GM10266 (cell line): ENCODE results near the gene EBF4.
"Not testable (repeated sequence)": the region's sequence is repeated elsewhere in the genome, so short reads cannot be mapped to it uniquely, and the experiment has no call there.

ENCODE experiments used
- DNase-seq: peaks from one replicate; pipeline ENCODE4 v3.0.0; 2012; ENCODE audit errors: extremely low spot score
- TF ChIP-seq, protein P1 (sequence below): IDR thresholded peaks from 2 replicates; pipeline ENCODE4 v1.5.1; 2012; ENCODE audit warnings: mild to moderate bottlenecking, low read depth; ENCODE audit not compliant: control insufficient read depth, insufficient read depth; ENCODE audit errors: missing control alignments

Gene EBF4

DNA sequence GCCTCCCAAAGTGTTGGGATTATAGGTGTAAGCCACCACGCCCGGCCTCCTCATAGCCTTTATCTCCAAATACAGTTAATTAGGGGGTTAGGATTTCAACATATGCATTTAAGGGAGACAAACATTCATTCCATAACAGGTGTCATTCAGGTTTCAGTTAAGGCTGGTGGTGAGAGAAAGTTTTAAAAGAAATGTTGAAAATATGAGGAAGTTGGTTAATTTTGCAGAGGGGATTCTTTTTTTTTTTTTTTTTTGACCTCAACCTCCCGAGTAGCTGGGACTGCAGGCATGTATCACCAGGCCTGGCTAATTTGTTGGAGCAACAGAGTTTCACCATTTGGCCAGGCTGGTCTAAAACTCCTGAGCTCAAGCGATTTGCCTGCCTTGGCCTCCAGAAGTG lies 12.5 kb upstream of the EBF4 start:
- DNase-seq = no peak
- TF ChIP-seq, protein P1, sequence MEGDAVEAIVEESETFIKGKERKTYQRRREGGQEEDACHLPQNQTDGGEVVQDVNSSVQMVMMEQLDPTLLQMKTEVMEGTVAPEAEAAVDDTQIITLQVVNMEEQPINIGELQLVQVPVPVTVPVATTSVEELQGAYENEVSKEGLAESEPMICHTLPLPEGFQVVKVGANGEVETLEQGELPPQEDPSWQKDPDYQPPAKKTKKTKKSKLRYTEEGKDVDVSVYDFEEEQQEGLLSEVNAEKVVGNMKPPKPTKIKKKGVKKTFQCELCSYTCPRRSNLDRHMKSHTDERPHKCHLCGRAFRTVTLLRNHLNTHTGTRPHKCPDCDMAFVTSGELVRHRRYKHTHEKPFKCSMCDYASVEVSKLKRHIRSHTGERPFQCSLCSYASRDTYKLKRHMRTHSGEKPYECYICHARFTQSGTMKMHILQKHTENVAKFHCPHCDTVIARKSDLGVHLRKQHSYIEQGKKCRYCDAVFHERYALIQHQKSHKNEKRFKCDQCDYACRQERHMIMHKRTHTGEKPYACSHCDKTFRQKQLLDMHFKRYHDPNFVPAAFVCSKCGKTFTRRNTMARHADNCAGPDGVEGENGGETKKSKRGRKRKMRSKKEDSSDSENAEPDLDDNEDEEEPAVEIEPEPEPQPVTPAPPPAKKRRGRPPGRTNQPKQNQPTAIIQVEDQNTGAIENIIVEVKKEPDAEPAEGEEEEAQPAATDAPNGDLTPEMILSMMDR = no peak

DNA sequence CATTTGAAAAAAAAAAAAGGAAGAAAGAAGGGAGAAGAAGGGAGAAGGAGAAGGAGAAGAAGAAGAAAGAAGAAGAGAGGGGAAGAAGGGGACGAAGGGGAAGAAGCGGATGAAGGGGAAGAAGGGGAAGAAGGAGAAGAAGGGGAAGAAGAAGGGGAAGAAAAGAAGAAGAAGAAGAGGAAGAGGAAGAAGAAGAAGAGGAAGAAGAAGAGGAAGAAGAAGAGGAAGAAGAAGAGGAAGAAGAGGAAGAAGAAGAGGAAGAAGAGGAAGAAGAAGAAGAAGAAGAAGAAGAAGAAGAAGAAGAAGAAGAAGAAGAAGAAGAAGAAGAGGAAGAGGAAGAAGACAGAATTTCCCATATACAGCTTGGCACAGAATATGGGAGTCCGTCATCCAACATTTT lies 10.5 kb upstream of the EBF4 start:
- DNase-seq = not testable (repeated sequence)

DNA sequence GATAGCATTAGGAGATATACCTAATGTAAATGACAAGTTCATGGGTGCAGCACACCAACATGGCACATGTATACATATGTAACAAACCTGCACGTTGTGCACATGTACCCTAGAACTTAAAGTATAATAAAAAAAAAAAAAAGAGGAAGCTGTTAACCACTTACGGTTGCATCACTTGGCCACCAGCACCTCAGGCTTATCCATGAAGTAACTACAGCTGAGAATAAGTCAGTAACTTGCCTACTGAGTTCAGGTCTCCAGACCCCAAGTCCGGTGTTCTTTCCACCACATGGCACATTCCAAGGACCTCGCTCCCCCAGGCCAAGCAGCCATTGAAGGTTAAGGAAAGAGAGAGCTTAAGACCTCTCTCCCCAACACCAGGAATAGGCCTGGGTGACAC lies 7.8 kb upstream of the EBF4 start:
- DNase-seq = not testable (repeated sequence)

DNA sequence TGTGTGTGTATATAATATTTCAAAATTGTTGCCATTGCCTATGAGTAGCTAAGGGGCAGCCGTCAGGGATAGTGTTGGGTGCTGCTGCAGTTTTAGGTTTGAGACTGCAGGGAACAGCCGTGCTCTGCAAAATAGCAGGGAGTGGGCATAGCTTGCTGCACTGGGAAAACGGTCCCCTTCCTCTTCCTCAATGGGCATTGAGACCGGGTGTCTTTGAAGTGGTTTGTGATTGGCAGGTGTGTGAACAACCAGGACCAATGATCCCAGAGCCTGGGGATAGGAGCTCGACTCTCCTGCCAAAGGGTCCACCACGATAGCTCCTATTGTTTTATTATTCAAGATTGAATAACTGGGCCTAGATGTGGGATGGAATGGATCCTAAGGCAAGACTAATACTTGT lies 5.1 kb upstream of the EBF4 start:
- TF ChIP-seq, protein P1 = no peak
- no peak for DNase-seq

DNA sequence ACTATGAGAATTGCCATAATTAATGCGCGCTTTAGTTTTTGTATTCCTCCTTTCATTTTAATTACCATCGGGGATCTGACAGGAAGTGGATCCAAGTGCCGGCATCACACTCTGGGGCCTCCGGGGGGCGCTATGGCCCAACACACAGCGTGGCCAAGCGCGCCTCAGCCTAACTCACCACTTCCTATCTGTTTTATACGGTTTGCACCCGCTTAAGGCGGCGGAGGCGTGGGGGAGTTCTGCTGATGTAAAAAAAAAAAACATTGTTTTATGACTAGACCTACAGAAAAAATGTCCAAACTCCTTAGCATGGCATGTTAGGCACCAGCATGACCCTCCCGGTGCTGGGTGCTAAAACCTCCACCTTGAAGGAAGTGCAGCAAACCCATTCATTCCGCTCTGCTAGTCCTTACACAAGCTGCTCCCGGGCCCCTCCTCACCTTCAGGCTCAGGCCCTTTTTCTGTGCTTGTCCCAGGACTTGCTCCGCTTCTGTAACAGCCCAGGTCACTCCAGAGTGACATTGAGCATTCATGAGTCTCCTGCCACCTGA lies 4.5 kb upstream of the EBF4 start:
- TF ChIP-seq, protein P1 = peak; percentile 61
- DNase-seq = peak; percentile 83

DNA sequence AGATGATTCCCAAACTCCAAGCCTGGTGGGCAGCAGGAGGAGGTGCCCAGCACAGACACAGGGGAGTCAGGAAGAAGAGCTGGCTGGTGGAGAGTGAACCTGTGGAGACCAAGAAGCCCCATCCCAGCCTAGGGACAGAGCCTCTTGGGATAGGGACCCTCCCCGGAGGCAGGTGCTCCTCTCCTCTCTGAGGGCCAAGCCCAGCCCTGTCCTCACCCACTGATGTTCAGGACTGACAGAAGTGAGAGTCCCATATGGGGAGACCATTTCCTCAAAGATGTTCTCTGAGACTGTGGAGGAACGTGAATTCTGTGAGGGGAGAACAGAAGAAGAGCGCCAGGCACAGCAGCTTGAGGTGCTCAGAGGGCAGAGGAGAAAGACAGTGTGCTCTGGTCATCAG lies 2.4 kb upstream of the EBF4 start:
- no peak for DNase-seq
- TF ChIP-seq, protein P1 = no peak

DNA sequence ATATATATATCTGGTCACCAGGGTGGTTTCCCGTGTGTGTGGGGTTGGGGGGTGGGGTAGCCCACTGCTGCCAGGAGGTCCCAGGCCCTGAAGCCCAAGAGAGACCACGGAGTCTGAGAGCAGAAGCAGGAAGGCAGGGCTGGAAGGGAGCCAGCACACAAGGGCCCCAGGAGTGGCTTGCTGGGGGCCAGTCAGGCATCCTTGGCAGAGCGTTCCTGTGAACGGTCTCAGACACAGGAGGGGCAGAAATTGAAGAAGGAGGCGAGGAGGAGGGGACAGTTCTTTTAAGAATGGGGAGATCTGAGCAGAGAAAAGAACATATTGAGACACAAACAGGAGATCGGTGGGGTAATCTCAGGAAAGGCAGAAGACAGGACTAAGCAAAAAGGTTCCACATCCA lies 1.9 kb upstream of the EBF4 start:
- DNase-seq = no peak
- TF ChIP-seq, protein P1 = no peak

DNA sequence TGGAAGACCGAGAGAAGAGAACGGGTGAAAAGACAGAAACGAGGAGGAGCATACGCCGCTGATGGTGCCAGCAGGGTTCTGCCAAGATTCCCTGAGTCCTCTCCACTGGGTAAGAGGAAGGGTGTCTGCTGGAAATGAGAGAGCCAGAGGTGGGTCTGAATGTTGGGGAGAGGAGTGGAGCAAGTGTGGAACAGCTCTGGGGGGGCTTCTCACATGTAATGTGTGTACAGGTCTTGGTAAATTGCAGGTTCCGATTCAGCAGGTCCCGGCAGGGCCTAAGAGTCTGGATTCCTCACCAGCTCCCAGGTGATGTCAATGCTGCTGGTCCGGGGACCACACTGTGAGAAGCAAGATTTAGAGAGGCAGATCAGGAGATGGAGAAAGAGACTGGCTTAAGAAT lies 1.5 kb upstream of the EBF4 start:
- TF ChIP-seq, protein P1 = no peak
- no peak for DNase-seq
